Measurements from ENCODE around the gene AVP.
"Not testable (repeated sequence)": the region's sequence is repeated elsewhere in the genome, so short reads cannot be mapped to it uniquely, and the experiment has no call there.

The AVP gene

DNA sequence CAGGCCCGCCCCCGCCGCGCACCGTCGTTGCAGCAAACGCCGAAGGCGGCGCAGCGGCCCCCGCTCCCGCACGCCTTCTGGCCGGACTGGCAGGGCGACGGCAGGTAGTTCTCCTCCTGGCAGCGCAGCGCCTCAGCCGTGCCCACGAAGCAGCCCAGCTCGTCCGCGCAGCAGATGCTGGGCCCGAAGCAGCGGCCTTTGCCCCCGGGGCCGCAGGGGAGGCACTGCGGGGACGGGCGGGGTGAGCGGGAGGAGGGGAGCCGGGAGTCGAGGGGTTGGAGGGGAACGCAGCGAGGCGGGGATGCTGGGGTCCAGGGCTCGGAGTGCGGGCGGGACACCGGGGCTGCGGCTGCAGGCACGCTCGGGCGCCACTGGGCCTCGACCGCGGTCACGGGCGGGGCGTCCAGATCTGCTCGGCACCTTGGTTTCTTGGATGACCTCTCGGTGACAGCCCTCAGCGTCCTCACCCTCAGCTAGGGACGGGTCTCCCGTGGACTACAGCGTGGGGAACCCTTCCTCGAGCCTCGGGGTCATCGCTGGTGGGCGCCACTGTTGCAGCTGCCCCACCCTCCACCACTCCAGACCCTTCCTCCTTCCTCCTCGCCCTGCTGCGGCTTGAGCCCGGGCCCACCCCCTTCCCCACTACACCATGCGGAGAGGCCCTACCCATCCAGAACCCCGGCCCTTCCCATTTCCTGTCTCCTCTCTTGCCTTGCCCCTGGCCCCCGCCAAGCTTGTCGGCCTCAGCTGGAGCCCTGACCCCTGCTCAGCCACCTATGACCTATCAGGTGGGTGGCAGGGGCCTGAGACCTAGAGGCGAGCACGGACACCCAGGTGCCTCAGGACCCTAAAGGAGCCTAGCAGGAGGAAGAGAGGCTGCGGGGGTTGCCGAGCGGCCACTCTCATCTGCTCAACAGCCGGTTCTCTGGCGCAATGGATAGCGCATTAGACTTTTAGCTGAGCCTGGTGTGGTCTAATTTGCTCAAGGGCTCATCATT lies 1.3 kb downstream of the AVP start:
- no peak for DNase-seq

DNA sequence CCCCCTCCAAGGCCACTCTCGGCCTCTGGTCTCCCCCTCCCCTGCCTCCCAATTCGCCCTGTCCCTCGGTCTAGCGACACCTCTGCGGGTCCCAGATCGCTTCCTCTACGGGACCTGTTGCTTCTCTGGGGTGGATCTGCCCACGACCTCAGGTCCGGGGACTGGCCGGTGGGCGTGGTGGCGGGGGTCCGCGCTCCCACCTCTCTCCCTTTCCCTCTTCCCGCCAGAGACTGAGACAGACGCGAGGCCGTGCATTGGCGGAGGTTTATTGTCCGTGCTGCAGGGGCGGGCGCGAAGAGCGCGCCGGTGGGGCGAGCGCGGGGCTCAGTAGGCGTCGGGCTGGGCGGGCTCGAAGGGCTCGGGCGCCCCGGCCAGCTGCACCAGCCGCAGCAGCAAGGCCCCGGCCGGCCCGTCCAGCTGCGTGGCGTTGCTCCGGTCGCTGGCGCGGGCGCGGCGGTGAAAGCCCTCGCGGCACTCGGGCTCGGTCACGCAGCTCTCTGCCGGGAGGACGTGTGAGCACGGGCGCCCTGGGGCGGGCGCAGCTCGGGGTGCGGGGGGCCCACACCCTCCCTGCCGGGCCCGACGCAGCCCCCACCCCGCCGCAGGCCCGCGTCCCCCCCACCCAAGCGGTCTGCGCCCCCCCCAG lies 2.1 kb downstream of the AVP start:
- no peak for DNase-seq

DNA sequence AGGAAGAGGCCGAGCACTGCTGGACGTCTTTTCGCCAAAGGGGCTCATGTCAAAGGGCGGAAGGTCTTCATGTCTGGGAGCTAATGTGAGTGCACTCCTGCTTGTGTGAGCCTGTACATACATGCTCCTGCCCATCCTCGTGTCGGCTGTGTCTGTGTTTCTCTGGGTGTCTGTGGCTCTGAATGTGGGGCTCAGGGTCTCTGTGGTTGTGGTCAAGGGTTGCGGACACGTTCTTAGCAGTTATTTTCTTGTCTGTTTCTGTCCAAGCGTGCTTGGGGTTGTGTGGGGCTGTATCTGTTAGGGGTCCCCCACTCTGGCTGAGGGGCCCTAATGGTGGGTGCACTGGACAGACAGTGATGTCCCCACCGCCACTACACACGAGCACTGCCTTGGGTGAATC lies 2.9 kb downstream of the AVP start:
- DNase-seq = no peak

DNA sequence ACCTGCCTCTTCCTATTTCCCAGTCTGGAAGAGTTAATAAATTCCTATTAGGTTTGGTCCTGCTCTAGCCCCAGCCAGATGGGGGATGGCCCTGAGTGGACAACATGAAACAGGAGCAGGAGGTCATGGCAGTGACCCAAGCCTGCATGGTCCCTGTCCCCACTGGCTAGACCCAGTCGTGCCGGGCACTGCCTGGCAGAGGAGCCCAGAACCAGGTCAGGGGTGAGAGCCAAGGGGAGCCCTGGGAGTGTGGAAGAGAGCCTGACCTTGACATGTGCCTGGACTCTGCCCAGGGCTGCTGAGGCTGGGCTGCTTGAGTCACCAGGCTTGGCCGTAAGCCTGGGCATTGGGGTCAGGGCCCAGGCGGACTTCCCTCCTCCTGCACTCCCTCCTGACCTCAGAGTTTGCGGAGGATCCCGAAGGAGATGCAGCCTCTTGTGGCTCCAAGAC lies 3.6 kb downstream of the AVP start:
- DNase-seq = no peak

DNA sequence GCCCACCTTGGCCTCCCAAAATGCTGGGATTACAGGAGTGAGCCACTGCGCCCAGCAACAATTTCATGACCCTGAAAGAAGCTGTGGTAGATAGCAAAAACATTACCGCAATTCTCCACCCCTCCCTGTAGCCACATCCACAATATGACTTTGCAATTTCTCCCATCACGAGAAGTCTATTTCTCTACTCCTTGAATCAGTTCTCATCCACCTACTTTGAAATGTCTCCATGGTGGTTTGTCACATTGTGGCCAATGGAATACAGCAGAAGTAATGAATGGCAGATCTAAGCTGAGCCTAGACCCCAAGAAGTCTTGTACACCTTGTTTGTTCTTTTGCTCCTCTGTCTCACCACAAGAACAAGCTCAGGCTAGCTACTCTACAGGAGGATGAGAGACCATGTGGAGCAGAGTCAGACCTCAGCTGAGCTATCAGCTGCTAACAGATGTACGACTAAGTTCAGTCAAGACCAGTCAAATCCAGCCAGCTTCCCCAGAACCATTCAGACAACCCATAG lies 6.8 kb downstream of the AVP start:
- no peak for DNase-seq

DNA sequence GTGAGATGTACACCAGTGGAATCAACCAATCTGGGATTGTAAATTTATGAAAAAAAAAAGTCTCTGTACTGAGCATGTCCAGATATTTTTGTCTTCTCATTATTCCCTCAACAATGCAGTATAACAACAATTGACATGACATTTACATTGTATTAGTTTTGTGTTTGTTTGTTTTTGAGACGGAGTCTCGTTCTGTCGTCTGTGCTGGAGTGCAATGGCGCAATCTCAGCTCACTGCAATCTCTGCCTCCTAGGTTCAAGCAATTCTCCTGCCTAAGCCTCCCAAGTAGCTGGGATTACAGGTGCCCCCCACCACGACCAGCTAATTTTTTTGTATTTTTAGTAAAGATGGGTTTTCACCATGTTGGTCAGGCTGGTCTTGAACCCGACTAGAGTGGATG lies 9.2 kb downstream of the AVP start:
- not testable (repeated sequence) for DNase-seq

DNA sequence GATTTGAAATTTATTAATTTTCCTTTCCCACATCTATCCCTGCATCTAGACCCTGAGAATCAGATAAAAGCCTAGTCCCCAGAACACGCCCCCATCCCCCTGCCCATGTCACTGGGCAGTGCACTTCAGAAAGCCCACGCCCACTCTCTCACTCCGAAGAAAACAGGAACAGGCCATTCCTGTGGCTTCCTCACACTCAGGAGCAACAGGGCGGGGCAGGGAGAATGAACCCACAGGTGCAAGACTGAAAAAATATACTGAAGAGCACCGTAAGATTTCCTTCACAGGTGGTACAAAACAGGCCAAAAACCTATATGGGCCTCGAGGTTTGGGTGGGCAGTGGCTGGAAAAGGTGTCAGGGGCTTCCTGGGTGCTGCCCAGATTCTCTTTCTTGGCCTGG lies 9.7 kb downstream of the AVP start:
- no peak for DNase-seq

DNA sequence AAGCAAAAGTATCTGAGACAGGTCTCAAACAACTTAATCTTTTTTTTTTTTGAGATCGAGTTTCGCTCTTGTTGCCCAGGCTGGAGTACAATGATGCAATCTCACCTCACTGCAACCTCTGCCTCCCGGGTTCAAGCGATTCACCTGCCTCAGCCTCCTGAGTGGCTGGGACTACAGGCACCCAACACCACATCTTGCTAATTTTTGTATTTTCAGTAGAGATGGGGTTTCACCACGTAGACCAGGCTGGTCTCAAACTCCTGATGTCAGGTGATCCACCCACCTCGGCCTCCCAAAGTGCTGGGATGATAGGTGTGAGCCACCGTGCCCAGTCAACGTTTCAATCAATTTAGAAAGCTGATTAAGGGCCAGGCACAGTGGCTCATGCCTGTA lies 11.3 kb downstream of the AVP start:
- DNase-seq = not testable (repeated sequence)

DNA sequence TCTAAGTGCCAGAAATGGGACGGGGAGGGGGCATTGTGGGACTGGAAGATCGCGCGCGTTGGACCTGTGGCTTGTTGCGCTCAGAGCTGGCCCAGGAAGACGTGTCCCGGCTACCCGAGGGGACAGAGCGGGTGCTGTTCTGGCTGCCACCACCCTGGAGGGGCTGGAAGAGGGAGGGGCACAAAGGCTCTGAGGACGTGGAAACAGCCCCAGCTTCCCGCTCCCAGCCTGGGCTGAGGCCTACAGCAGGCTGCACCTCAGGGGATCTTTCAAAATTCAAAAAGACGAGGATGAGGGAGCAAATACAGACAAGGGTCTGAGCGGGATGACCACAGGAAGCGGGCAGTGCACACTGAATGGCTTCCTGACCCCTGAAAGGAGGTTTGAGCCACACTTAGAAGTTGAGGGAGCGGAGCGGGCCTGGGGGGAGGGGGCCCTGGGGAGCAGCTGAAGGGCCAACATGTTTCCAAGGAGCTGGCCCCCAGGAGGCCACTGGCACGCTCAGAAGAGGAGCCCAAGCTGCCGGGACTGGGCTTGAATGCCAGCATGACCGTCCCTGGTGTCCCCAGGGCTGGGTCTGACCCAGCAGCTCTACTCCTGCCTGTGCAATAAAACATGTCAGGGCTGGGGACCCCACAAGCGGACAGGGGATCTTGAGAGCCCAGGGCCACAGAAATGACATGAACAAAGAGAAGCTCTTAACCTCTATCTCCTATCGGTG lies 11.8 kb downstream of the AVP start:
- DNase-seq = no peak

DNA sequence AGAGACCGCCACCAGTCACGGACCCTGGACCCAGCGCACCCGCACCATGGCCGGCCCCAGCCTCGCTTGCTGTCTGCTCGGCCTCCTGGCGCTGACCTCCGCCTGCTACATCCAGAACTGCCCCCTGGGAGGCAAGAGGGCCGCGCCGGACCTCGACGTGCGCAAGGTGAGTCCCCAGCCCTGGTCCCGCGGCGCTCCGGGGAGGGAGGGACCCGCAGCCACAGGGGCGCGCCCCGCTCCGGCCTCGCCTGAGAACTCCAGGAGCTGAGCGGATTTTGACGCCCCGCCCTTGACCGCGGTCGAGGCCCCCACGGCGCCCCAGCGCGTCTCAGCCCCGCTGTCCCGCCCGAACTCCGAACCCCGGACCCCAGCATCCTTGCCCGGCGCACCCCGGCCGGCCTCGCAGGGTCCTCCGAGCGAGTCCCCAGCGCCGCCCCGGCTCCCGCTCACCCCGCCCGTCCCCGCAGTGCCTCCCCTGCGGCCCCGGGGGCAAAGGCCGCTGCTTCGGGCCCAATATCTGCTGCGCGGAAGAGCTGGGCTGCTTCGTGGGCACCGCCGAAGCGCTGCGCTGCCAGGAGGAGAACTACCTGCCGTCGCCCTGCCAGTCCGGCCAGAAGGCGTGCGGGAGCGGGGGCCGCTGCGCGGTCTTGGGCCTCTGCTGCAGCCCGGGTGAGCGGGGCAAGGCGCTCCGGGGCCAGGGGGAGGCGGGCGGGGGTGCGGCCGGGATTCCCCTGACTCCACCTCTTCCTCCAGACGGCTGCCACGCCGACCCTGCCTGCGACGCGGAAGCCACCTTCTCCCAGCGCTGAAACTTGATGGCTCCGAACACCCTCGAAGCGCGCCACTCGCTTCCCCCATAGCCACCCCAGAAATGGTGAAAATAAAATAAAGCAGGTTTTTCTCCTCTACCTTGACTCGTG lies 12.7 kb downstream of the AVP start, which contains the start of gene OXT:
OXT (plus strand) TSS at position 11 of the 920 bp plus-strand sequence; CDS start at position 47, 36 bp downstream.
- DNase-seq = peak; percentile 44

DNA sequence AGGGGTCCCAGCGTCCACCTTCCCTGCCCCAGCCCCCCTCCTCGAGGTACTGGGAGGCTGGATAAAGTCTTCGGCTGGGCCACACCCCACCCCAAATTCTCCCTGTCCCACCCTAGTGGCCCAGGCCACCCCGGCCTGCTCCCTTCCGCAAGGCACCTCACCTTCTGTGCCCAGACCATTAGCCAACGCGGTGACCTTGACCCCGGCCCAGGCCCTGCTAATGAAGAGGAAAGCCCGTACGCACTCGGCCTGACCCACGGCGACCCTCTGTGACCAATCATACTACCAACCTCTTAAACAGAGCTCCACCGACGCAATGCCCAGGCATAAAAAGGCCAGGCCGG lies 13.3 kb downstream of the AVP start:
- DNase-seq = no peak

DNA sequence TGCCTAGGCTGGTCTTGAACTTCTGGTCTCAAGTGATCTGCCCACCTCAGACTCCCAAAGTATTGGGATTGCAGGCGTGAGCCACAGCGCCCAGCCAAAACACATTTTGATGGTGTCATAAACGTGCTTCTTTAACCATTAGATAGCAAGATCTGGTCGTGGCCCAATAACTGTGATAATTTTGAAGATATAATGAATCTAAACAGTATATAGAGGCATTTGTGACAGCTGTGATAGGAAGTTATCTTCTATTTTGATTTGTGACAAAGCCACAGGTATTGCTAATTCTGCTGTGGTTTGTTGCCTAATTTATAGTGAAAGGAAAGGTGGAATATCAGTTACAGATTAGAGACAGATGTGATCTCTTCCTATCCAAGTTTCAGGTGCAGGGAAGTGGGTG lies 13.8 kb downstream of the AVP start:
- DNase-seq = no peak

DNA sequence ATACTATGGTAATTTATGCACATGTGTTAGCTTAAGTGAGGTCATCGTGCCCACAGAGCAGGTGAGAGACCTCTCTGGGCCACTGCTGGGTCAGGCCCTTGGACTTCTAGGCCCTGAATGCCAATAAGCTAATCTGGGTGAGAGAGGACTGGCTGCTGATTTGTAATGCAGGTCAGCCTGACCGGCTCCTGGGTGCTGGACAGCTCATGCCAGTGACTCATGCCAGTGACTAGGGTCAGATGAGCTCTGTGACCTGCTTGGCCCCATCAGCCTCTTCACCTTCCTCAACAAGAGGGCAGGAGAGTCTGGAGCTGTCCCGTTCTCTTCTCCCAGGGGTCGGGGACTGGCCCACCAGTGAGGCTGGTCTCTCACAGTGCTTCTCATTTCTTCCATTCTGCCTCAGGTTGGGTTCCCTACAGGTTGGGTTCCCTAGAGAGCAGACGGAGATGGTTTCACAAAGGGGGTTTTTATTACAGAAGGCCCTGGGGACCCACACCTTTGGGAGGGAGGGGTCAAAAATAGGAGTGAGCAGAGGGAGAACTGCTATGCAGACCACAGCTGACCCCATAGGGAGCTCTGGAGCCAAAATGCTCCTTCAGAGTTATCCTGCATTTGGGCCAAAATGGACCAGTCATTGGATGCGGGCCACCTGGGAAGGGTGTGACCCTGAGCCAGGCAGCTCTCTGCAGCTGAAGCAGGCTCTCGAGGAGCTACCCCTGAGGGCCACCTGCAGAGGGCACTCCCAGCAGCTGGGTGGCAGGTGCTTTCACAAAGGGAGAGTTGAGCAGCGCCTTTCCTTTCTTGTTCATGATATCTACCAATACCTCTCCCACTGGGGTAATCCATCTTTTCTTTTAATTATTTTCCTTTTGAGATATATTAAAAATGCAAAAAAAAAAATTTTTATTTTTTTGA lies 15.3 kb downstream of the AVP start:
- no peak for DNase-seq

DNA sequence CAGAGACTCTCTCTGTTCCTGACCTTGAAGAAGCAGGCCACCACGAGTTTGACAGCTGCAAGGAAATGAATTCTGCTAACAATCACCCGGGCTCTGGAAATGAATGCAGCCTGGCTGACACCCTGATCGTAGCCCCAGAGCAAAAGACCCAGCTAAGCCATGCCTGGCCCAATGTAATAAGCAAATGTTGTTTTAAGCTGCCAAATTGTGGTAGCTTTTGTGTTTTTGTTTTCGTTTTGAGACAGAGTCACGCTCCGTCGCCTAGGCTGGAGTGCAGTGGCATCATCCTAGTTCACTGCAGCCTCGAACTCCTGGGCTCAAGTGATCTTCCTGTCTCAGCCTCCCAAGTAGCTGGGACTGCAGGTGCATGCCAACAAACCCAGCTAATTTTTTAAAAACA lies 16.4 kb downstream of the AVP start:
- DNase-seq = no peak

DNA sequence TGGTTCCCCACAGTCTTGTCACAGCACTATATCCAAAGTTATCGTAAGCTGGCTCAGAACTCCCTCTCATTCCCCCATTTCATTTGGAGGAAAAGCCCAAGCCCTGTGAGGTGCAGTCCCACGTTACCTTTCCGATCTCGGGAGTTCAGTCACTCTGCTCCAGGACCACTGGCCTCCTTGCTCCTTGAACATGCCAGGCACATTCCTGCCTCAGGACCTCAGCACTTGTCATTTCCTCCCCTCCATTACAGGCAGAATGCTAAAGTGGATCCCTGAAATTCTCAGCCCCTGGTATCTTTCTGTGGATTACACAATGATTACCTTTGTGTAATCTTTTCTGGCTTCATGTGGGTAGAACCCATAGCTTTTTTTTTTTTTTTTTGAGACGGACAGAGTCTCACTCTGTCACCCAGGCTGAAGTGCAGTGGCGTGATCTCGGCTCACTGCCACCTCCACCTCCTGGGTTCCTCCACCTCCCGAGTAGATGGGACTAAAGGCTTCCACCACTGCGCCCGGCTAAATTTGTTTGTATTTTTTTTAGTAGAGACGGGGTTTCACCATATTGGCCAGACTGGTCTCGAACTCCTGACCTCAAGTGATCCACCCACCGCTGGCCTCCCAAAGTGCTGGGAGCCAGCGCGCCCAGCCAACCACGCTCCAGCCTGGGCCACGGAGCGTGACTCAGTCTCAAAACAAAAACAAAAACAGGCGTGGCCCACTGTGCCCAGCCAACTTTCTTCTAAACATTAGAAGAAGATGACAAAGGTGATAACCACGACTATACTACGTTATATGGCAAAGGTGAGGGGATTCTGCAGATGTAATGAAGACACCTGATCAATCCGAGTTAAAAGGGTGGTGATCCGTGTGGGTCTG lies 17.1 kb downstream of the AVP start:
- DNase-seq = no peak

DNA sequence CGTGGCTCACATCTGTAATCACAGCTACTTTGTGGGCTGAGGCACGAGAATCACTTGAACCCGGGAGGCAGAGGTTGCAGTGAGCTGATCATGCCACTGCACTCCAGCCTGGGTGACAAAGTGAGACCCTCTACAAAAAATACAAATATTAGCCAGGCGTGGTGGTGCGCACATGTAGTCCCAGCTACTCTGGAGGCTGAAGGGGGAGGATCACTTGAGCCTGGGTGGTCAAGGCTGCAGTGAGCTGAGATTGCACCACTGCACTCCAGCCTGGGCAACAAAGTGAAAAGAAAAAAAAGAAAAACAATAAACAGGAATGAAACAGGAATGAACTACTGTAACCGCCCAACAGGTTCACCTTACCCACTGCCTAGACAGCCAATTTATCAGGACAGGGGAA lies 20.4 kb downstream of the AVP start:
- not testable (repeated sequence) for DNase-seq

DNA sequence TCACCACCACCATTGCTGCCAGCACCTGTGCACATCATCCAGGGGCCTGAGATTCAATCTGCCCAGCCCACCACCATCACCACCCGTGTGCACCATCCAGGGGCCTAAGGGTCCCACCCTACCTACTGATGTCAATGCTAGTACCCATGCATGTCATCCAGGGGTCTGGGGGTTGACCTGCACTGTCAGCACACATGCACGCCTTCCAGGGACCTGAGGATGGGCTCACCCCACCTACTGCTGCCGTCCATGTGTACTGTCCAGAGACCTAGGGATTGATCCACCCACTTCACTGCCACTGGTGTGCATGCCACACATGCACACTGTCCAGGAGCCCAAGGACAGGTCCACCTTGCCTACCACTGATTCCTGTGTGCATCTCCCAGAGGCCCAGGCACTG lies 25.0 kb downstream of the AVP start:
- DNase-seq = no peak

DNA sequence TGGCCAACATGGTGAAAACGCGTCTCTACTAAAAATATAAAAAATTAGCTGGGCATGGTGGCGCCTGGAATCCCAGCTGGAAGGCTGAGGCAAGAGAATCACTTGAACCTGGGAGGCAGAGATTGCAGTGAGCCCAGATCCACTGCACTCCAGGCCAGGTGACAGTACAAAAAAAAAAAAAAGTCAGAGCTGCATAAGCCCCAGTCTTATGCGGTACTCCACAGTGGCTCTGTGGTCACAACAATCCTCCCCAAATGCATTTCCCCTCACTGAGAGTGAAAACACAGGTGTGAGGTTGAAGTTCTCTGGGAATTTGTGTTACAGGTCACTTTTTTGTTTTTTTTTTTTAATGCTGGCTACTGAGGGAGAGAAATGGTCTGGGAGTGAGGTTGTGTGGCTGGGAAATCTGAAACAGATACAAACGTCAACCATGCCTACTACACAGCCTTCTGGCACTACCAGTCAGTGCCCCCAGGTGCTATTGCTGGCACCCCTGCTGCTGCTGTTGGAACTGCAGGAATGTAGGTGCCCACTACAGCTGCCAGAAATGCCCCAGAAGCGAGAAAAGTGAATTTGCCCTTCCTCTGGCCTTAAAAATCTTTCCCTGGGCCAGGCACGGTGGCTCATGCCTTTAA lies 33.0 kb downstream of the AVP start:
- no peak for DNase-seq

All from fibroblast of skin of scalp (primary cell).